HCEC 1CT (cell line): ENCODE measurements around the gene FOXD2.

Experiments used
- DNase-seq: peaks from one replicate; pipeline ENCODE4 v3.0.0-alpha.2; 2017

The FOXD2 gene

DNA sequence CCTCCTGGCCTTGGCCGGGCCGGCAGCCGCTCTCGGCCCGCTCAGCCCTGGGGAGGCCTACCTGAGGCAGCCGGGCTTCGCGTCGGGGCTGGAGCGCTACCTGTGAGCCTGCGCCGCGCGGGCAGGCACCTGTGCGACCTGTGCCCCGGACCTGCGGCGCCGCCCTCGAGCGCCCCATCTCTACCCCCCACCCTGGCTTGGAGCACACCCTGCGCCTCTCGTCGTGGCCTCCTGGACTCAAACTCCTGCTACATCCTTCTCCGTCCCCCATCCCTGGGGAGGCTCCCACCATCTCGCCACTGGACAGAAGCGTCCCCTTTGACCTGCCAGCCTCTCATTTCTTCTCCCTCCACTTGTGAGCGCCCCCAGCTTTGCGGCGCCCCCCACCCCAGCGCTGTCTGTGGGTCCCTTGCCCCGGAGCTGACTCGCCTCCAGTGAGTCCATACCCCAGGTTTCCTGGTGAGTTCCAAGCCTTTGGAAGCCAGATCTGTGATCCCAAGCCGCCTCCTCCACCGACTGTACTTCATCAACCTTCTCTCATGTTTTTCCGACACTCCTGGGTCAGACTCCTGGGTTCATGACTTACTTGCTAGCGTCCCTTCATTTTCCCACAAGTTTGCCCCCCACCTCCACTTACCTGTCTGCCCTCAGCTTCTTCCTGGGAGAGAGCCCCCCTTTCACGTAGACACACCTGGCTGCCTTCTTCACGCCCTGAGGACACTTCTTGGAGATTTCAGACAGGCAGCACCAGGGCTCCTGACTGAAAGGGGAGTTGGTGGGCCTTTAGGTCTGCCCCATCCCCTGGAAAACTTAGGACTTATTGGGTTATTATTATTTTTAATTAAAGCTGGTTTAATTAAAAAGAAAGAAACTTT lies 20.4 kb upstream of the FOXD2 start:
- DNase-seq, result no peak

DNA sequence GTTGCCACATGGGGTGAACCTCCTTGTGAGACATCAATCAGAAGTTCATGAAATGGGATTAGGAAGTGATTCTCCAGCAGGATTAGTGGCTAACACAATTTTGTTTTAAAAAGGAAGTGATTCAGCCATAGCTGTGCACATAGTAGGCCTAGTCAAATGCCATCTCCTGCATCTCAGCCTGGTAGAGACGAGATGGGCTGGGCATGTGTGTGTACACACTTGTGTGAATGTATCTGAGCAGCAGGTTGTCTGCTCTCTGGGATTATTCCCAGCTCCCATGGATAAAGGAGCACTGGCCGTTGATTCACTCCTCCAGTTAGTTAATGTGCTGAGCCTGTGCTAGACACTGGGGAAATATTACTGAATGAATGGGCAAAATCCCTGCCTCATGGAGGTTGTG lies 19.7 kb upstream of the FOXD2 start:
- DNase-seq, result no peak

DNA sequence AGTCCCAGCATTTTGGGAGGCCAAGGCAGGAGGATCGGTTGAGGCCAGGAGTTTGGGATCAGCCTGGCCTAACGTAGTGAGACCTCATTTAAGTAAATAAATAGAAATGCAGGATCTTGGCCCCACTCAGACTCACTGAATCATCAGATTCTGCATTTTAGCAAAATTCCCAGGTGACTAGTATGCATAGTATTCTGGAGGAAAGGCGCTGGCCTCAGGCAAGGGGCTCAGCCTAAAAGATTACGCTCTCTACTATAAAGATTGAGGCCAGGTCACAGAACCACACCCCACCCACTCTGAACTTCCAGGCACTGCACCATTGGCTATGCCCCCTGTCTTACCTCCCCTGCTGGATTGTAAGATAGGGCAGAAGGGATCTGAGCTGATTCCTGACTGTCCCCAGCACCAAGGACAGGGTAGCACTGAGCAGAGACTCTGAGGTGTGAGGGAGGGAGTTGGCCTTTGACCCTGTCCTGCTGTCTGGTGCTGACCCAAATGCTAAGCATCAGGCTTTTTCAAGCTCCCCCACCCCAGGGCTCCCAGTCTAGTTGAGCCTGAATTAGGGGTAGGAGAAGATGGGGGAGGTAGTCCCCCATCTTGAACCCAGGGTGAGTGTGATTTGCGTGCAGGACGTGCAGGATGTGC lies 19.0 kb upstream of the FOXD2 start:
- DNase-seq, result no peak

DNA sequence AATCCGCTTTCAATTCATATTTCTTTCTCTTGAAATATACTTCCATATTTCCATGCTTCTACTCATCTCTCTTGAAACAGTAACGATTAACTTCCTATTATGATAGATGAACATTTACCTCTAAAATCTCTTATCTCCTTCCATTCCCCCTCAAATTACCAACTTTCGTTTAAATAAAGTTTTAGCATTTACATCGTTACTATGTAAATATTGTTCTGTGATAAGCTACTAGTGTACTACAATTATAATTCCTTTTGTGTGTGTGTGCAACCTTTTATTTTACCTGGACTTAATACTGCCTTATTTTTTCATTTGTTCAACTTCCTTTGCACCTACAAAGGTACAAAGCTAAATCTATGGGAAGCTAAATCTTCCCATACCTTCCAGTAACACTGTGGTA lies 17.3 kb upstream of the FOXD2 start:
- no peak for DNase-seq

DNA sequence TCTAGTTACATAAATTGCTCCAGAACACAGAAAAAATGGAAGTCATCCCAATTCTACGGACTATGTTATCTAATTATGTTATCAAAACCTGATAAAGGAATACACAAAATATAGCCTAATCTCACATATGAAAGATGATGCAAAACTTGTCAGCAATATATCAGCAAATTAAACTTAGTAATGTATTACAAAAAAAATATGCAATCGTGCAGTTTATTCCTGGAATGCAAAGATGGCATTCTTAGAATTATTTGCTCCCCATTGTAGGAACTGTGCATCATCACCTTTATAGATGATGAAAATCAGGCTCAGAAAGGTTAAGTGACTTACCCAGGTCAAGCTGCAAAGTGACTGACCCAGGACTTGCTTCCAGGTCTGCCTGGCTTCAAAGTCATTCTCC lies 14.0 kb upstream of the FOXD2 start:
- DNase-seq, result no peak

DNA sequence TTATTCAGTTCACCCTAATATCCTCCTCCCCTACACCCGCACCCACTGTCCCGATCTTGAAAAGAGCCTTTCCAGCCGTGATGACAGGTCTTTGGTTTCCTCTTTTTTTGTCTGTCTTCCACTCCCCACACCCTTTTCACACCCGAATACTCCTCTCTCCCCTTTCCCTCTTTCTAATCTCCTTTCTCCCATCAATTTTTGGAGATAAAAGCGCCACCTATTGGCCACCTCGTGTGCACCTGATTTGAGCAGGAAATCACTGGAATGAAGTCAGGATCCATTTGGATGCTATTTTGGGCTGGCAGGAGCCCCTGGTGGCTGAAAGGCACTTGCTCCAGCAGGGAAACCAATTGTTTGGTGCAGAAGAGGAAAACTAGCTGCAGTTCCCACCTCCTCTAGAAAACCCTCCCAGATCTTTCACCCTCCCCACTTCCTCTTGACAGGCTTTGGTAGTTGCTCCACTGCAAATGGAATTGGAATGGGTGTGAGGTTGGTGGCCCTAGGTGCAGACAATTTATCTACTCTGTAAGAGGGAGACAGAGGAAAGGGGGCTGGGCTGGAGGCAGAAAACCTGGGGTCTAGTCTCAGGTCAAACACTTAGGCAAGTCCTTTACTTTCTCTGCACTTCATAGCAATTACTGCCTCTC lies 13.4 kb upstream of the FOXD2 start:
- peak; percentile 66 for DNase-seq

DNA sequence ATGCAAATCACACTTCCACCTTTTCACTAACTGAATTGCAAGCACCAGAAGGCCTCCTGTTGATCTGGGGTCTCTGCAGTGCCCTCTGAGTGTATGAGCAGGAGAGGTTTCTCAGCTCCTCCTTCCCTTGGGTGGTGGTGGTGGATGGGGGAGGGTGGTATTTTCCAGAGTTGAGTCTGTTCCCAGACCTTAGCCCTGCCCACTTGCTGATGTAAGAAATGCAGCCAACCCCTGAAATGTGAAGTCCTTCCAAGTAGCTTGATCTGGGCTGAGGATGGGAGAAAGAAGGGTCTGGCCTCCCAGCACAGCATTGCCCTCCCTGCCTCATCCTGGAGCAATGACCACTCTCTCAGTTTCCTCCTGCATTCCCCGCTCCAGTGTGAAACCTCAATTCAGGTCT lies 6.3 kb upstream of the FOXD2 start:
- peak; percentile 34 for DNase-seq

DNA sequence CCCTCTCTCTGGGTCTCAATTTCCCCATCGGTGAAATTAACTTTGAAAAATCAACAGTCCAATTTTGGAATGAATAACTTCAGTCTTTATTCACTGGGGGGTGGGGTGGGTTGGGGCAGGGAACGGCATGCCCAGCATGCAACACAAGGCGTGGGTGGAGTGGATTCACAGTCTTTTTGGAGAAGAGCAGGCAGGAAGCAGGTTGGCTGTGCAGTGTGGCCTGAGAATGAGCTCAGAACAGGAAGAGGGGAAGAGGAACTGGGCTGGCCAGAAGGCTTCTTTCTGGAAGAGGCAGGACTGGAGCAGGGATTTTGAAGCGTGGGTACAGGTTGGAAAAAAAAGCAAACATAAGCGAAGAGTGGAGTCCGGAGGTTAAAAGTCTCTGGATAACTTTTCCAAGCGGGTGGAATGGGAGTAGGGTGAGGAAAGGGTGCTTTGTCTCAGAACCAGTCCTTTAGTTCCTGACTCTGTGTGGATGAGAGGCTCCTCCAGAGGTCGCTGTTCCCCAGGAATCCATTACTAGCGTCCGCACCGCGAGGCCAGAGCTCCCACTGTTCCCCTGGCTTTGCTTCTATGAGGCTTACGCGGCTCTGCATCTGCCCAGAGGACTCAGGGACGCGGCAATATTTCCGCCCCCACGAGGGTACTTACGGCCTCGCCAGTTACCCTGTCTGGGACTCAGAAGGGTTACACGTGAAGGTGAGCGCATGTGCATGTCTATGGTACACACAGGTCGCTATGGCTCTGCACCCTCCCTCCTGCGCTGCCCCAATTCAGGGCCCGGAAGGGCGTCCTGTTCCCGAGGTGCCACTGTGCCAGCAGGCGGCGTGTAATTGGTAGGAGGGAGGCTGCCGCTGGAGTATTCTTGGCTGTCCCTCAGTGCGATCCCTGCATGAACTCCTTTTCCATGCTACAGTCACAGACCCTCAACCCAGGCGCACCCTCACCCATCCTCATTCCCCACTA lies 5.5 kb upstream of the FOXD2 start:
- peak; percentile 61 for DNase-seq

DNA sequence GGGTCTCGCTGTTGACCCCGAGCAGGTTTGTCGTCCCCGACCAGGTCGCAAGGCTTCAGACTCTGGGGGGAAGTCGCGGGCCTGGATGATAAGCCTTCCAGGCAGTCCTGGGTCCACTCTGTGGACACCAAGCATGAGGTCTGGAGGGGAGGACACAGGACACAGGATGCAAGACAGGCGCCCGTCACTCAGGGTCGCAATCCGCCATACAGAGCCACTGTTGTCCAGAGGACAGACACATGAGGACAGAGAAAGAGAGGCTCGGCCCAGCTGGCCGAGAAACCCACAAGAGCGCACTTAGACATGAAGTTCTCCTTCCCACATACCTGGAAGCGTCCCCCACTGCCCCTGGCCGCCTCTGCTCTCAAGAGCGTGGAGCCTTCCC lies 4.8 kb upstream of the FOXD2 start:
- DNase-seq, result no peak

DNA sequence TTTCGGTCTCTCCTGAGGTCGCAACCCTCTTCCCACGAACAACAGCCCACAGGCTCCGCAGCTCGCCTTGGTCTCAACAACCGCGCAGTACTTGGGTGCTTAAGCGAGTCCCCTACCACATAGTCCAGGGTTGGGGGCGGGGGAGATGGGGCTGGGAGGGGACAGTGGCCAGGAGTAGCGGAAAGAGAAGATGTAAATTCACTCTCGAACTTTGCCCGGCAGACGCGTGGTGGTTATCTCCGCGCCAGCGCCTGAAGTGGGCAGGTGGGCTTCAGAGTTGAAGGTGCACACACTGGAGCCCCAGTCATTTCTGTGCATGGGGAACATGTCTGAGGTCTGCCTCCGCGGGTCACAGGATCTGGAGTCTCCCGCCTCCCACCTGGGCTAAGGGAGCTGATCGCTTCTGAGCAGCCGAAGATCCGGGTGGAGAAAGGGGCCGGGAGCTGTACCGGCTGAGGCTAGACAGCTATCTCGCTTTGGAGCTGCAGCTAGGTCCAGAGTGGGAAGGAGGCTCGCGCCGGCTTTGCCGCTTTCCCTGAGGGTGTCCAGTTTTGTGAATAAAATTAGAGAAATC lies 4.3 kb upstream of the FOXD2 start:
- DNase-seq, result no peak

DNA sequence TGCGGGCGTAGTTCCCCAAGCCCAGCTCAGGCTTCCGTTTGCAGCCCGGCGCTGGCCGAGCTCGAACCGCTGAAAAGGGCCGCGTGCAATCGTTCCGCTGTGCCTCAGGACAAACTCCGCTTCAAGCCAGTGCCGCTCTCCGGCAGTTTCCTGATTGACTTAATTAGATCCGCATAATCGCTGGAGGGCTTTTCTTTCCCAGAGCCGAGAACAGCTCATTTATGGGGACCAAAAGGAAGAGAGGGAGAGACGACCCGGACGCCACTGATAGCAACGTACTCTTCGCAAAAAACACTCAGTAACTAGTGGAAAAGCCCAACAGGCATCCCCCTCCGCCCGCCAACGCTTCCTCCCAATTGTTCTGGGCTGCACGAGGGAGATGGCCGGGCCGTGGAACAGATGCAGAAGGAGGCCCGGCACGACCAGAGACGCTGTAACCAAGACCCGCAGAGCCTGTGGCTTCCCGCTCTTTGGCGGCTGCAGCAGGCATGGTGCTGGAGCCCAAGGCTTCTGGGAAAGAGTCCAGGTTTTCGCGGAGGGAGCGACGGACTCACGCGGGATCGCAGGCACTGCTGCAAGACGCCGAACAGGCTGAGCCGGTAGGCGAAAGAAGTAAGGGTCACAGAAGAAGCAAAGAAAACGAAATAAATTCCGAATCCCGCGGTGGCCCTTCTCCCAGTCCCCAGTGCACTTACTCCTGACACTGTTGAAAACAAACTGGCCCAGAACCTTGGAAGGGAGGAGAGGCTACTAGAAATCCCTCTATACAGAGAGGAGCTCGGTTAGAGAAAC lies 3.6 kb upstream of the FOXD2 start:
- DNase-seq, result peak; percentile 37

DNA sequence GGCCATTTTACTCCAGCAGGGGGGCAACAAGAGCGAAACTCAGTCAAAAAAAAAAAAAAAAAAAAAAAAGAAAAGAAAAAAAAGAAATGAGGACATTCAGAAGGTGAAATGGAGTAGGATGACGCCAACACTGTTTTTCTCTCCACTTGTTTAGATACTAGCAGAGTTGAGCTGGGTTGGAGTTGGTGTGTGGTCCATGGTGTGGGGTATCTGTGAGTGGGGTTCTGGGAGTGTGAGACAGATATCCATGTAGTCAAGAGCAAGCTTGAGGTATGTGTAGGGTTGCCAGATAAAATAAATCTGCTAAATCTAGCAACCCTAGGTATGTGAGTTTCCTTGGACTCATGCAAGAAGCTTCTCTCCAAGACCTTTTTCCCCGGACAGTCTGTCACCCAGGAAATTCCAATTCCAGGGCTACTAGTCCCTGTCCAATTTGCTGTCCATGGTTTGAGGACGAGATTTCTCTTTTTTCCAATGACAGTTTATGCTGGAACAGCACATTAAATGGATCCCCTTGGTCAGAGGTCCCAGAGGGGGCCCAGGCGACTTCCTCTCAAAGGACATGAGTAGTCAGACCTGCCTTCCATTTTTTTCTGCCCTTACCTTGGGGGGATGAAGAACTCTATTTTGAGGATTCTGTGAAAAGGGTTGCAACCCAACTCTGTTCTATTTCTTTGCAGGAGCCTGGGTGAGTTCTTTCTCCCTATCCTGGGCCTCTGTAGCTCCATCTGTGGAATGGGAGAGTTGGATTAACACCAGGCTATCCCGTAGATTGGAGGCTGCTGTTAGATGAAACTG lies 2.1 kb upstream of the FOXD2 start:
- no peak for DNase-seq

DNA sequence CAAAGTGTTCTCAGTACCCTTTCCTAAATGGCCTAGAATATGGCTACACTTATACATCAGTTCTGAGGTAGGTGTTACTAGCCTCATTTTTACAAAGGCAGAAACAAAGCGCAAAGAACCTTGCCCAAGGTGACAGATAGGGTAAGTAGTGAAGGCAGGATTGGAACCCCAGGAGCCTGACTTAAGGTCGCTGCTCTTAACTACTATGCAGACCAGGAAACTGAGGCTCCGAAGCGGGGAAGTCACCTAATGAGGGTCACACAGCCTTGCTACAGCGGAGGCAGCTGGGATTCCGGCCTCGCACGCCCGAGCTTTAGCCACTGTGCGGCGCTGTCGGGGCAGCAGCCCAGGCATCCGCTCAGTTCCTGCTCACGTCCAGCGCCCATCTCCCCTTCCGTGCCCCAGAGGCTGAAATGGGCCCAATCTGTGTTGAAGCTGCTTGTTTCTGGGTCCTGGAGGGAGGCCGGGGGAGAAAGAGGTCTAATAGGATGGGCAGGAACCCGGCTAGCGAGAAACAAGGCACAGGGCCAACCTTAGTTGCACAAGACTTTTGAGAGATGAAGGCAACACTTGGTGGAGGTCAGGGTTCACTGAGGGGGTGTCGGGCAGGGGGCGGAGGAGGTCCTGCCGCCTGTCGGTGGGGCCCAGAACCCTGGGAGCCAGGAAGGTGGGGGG lies 1.4 kb upstream of the FOXD2 start:
- DNase-seq, result peak; percentile 75

DNA sequence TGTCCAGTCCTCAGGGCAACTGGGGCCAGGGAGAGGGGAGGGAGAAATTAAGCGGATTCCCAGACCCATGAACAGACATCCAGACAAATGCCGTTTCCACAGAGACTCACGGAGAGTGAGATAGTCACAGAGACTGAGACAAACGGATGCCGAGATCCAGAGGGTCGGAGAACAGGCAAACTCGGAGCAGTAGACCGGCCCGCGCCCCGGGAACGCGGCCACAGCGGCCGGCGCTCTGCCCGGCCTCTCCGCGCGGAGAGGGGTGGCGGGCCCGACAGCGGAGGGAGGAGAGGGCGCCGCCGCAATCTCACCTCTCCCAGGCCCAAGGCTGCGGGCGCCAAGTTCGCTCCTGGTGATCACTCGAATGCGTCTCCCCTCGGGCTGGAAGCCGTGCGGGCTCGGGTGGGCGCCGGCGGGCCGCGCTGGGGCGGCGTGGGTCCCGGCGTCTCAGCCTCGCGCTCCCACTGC lies 831 bp upstream of the FOXD2 start:
- DNase-seq, result peak; percentile 30

DNA sequence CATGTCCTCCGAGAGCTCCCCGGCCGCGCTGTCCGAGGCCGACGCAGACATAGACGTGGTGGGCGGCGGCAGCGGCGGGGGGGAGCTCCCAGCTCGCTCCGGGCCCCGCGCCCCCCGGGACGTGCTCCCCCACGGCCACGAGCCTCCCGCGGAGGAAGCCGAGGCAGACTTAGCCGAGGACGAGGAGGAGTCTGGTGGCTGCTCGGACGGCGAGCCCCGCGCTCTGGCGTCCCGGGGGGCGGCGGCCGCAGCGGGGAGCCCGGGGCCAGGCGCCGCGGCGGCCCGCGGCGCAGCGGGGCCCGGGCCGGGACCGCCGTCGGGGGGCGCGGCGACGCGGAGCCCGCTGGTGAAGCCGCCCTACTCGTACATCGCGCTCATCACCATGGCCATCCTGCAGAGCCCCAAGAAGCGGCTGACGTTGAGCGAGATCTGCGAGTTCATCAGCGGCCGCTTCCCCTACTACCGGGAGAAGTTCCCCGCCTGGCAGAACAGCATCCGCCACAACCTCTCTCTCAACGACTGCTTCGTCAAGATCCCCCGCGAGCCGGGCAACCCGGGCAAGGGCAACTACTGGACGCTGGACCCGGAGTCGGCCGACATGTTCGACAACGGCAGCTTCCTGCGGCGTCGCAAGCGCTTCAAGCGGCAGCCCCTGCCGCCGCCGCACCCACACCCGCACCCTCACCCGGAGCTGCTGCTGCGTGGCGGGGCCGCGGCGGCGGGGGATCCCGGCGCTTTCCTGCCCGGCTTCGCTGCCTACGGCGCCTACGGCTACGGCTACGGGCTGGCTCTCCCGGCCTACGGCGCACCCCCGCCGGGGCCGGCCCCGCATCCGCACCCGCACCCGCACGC lies 547 bp downstream of the FOXD2 start:
- no peak for DNase-seq

DNA sequence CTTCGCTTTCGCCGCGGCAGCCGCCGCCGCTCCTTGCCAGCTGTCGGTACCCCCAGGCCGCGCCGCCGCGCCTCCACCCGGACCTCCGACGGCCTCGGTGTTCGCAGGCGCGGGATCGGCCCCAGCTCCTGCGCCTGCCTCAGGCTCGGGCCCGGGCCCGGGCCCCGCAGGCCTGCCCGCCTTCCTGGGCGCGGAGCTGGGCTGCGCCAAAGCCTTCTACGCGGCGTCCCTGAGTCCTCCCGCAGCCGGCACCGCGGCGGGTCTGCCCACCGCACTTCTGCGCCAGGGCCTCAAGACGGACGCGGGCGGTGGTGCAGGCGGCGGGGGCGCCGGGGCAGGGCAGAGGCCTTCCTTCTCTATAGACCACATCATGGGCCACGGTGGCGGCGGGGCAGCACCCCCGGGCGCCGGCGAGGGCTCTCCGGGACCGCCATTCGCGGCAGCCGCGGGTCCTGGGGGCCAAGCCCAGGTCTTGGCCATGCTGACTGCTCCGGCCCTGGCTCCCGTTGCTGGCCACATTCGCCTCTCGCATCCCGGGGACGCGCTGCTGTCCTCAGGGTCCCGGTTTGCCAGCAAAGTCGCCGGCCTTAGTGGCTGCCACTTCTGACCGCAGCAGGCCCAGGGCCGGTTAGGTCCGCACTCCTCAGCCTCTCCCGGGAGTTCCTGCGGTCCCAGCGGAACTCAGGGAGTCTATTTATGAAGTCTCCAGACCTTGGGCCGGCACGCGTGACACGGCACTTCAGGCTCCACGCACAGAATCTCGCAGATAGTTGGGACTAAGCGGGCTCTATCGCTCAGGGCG lies 1.4 kb downstream of the FOXD2 start:
- no peak for DNase-seq

DNA sequence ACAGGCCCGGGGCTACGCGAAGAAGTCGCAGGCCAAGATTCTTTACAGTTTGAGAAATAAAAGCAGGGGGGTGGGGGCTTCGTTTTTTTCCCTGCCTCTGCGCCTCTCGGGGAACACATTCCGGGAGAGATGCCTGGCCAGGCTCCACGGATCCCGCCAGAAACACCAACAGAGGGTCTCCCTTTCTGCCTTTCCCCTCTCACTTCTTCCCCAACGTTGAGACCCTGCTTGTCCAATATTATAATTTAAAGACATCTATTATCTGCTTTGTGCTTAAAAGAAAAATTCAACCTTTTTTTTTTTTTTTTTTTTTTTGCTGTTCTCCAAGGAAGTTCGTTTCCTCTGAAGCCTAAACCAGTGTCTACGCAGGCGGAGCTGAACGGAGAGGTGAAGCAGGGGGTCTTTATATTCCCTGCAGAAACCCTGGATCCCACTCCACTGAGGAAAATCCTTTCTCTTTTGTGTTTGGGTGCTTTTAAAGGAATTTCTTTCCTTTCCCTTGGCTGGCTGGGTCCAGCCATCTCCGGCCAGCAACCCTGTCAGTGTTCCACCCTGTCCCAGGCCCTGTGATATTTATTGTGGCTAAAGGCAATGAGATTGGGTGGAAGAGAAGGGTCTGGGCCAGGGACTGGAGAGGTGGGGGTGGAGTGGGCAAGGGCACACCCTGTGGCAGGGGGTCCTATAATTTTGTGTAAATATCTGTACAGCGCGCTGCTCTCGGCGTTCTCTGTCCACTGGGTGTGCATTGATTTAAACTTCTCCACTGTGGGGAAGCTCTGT lies 2.2 kb downstream of the FOXD2 start:
- no peak for DNase-seq
